Activated naive CD4-positive, alpha-beta T cell treated with anti-CD3 and anti-CD28 coated beads for 36 hours (primary cell): ENCODE data around the gene DECR2. TPM values are rescaled to one million over a fixed set of nuclear protein-coding genes. Genes with fewer than 3 reads are reported as not detected.

Experiments used
- CTCF ChIA-PET: fragments of 350-600 bp; sonication (Branson Sonifier 250); formaldehyde crosslinking; loops from one replicate; lab custom pipeline; 2021; ENCODE audit warnings: antibody characterized with exemption; lab: Charles Lee
- DNase-seq: peaks from one replicate; pipeline ENCODE4 v3.0.0-alpha.2; 2020
- H3K27ac Mint-ChIP-seq: one replicate; pipeline ENCODE4 v1.8.0; 2021; ENCODE audit warnings: mild to moderate bottlenecking, mixed read lengths
- H3K27me3 Mint-ChIP-seq: one replicate; pipeline ENCODE4 v1.8.0; 2021; ENCODE audit warnings: low read depth, mixed read lengths
- H3K36me3 Mint-ChIP-seq: one replicate; pipeline ENCODE4 v1.8.0; 2021; ENCODE audit warnings: low read depth, mixed read lengths
- H3K4me1 Mint-ChIP-seq: one replicate; pipeline ENCODE4 v1.8.0; 2021; ENCODE audit warnings: low read depth, mixed read lengths
- H3K4me3 Mint-ChIP-seq: one replicate; pipeline ENCODE4 v1.8.0; 2021; ENCODE audit warnings: mild to moderate bottlenecking, moderate library complexity, mixed read lengths
- H3K9me3 Mint-ChIP-seq: one replicate; pipeline ENCODE4 v1.8.0; 2021; ENCODE audit warnings: mixed read lengths
- intact Hi-C: fragments of 100-400 bp; cut with micrococcal nuclease; formaldehyde crosslinking; loops from one replicate; pipeline ENCODE4 v1.15.1; 2023
- total RNA-seq, 2 experiments: library from RNA; stranded (reverse); gene quantifications; one replicate each; pipeline ENCODE4 v1.2.3, GENCODE V29; 2021

The DECR2 gene
- total RNA-seq, 2 experiments from 2014 or later = 8.9 to 9.6 TPM

DNA sequence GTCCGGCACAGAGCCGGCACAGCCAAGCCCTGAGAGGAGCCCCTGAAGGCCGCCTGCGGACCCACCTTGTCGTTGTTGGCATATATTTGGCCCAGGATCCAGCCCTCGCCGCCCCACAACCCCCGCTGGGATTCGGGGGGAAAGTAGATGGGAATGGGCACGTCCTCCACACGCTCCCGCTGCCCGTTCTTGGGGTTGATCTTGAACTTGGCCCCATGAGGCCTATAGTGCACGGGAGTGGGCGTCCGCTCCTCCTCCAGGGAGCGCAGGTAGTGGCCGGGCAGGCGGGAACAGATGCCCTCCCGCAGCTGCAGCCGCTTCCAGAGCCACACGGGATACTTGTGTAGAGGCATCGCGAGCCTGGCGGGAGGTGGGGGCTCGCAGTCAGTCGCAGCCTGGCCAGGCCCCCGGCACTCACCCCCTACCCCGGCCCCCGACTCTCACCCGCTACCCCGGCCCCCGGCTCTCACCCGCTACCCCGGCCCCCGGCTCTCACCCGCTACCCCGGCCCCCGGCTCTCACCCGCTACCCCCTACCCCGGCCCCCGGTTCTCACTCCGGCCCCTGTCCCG lies 31.7 kb upstream of the DECR2 start:
- Mint-ChIP-seq H3K27ac (no peak overlapping the region), H3K9me3 (no peaks in the 10 kb centered on the region), H3K4me1 (peaks cover 14% of the 10 kb centered on the region), H3K4me3 (peak overlapping the region; percentile 58), H3K27me3 (no peaks in the 10 kb centered on the region), H3K36me3 (peaks cover 4% of the 10 kb centered on the region)
- CTCF ChIA-PET = interaction anchor here (1.6 to 1.7 kb wide), 2 partner anchors 8 to 11 kb away, joined by 5 to 9 read pairs; no protein-coding TSS in a partner anchor
- no peak for DNase-seq
- intact Hi-C loops = loop anchor here (1.0 to 2.0 kb wide), 3 partner anchors 10 to 31 kb away; partner anchors contain the start of gene DECR2

DNA sequence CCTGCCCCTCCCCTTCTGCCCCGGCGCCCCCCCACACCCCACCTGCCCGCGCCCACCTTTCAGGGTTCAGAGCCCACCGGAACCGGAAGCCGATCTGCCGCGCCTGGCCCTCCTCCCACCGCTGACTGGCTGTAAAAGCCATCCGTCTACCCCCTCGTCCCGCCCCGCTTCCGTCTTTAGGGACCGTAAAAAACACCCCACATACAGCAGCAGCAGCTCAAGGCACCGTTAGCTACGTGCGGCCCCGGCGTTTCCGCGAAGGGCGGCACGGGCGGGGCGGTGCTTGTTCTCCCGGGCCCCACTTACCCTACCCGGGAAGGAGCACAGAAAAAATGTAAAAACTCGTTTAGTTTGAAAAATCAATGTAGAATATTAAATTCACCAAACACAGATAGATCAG lies 31.2 kb upstream of the DECR2 start, which contains the start of gene MRPL28:
Gene MRPL28 (minus strand): TSS at position 96 of the 400 bp plus-strand sequence. CDS start 320 bp downstream, outside the sequence.
- peaks cover 14% of the 10 kb centered on the region for H3K4me1 Mint-ChIP-seq
- no peaks in the 10 kb centered on the region for H3K9me3 Mint-ChIP-seq
- peak within 1 kb of the TSS; percentile 85 for H3K27ac Mint-ChIP-seq
- peak within 1 kb of the TSS; percentile 81 for H3K4me3 Mint-ChIP-seq
- CTCF ChIA-PET = interaction anchor here (0.6 to 1.7 kb wide), 3 partner anchors 8 to 93 kb away, joined by 5 to 9 read pairs (median 5); no protein-coding TSS in a partner anchor
- H3K27me3 Mint-ChIP-seq = no peaks in the 10 kb centered on the region
- peak; percentile 97 for DNase-seq
- intact Hi-C loops = loop anchor here (1.0 to 2.0 kb wide), 3 partner anchors 10 to 30 kb away; partner anchors contain the start of gene DECR2
- peaks cover 4% of the 10 kb centered on the region for H3K36me3 Mint-ChIP-seq

DNA sequence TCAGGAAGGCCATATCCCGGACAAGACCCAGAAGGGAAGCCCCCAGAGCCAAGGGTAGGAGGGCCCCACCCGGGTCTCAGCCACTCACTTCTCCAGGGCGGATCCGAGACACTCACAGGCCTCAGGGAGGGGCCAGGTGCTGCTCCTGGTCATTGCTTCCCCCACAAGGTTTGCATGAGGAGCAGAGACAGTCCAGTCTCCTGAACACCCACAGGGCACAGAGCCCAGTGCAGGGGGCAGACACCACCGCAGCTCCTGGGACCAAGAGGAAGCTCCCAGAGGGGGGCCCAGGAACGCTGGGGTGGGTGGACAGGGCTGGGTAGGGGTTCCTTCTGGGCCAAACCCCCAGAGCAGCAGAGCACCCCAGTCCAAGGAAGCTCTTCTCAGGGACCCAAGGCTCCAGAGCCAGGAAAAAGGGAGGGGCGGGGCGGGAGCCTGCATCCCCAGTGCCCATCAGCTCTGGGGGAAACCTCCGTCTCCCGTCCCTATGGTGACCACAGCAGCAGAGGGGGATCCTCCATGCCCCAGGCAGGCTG lies 30.6 kb upstream of the DECR2 start:
- CTCF ChIA-PET = interaction anchor here (0.6 to 1.7 kb wide), 3 partner anchors 9 to 93 kb away, joined by 5 to 9 read pairs (median 5); no protein-coding TSS in a partner anchor

GRCh38 chr16:371515-372301 lies 30.0 kb upstream of the DECR2 start:
- CTCF ChIA-PET = interaction anchor here (1.6 to 1.7 kb wide), 2 partner anchors 9 to 10 kb away, joined by 5 to 9 read pairs; no protein-coding TSS in a partner anchor
- Mint-ChIP-seq H3K9me3 (no peaks in the 10 kb centered on the region), H3K27ac (peak overlapping the region; percentile 59)

More for the DNA sequence above, 30.6 kb upstream of the DECR2 start:
- intact Hi-C loops = loop anchor here (1.0 to 2.0 kb wide), 3 partner anchors 9 to 30 kb away; partner anchors contain the start of gene DECR2
- Mint-ChIP-seq H3K4me1 (peaks cover 14% of the 10 kb centered on the region), H3K9me3 (no peaks in the 10 kb centered on the region), H3K27me3 (no peaks in the 10 kb centered on the region), H3K4me3 (peak overlapping the region; percentile 81), H3K27ac (peak overlapping the region; percentile 85), H3K36me3 (peaks cover 4% of the 10 kb centered on the region)
- no peak for DNase-seq

DNA sequence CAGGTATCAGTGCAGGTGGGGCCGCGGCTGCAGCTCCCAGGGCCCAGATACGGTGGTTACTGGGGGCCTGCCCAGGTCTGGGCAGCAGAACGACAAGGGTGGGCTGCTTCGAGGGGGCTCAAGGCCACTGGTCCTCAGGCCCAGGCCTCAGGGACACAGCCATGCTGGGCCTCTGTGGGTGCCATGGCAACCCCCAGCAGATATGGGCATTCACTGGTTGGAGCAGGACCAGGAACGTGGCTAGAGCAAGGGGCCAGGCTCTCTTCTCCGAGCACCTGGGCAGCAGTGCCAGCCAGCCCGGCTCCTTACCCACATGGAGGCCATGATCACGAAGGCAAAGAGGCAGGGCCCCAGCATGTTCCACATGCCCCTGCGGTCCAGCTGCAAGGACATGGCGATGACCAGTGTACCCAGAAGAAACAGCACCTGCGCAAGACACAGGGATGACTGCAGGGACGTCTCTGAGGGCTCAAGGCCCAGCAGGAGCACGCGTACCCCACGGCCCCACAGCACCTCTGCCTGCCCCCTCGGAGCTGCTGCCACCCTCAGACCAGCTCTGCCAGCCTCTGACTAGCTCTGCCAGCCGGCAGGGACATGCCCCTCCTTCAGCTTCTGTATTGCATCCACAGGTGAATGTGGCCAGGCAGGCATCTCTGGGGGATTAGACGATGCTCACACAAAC lies 29.2 kb upstream of the DECR2 start:
- no peaks in the 10 kb centered on the region for H3K27me3 Mint-ChIP-seq
- no peak overlapping the region for H3K4me3 Mint-ChIP-seq
- intact Hi-C loops = no loop called here
- H3K36me3 Mint-ChIP-seq = peaks cover 1% of the 10 kb centered on the region
- no peak for DNase-seq
- H3K9me3 Mint-ChIP-seq = no peaks in the 10 kb centered on the region
- peaks cover 14% of the 10 kb centered on the region for H3K4me1 Mint-ChIP-seq
- CTCF ChIA-PET = no interaction called here
- H3K27ac Mint-ChIP-seq = no peak overlapping the region

More at GRCh38 chr16:371515-372301, 30.0 kb upstream of the DECR2 start:
- intact Hi-C loops = loop anchor here (2.0 kb wide), 1 partner anchor 29 kb away; the partner anchor contains the start of gene DECR2
- H3K4me3 Mint-ChIP-seq = no peak overlapping the region
- H3K4me1 Mint-ChIP-seq = peaks cover 14% of the 10 kb centered on the region
- H3K36me3 Mint-ChIP-seq = peaks cover 4% of the 10 kb centered on the region
- DNase-seq = no peak
- no peaks in the 10 kb centered on the region for H3K27me3 Mint-ChIP-seq

- no peak overlapping the region for H3K4me3 Mint-ChIP-seq
These were observed 28.6 kb upstream of the DECR2 start for GRCh38 chr16:373020-373598.

GRCh38 chr16:373848-374615 lies 27.7 kb upstream of the DECR2 start:
- H3K4me3 Mint-ChIP-seq = no peak overlapping the region
- no peak overlapping the region for H3K27ac Mint-ChIP-seq
- no peak for DNase-seq
- no peaks in the 10 kb centered on the region for H3K27me3 Mint-ChIP-seq
- H3K4me1 Mint-ChIP-seq = peaks cover 17% of the 10 kb centered on the region
- CTCF ChIA-PET = no interaction called here
- intact Hi-C loops = no loop called here
- H3K36me3 Mint-ChIP-seq = peaks cover 1% of the 10 kb centered on the region
- H3K9me3 Mint-ChIP-seq = no peaks in the 10 kb centered on the region

More at GRCh38 chr16:373020-373598, 28.6 kb upstream of the DECR2 start:
- Mint-ChIP-seq H3K27ac (no peak overlapping the region), H3K36me3 (peaks cover 1% of the 10 kb centered on the region), H3K4me1 (peaks cover 14% of the 10 kb centered on the region), H3K27me3 (no peaks in the 10 kb centered on the region), H3K9me3 (no peaks in the 10 kb centered on the region)
- intact Hi-C loops = no loop called here
- DNase-seq = no peak
- CTCF ChIA-PET = no interaction called here

DNA sequence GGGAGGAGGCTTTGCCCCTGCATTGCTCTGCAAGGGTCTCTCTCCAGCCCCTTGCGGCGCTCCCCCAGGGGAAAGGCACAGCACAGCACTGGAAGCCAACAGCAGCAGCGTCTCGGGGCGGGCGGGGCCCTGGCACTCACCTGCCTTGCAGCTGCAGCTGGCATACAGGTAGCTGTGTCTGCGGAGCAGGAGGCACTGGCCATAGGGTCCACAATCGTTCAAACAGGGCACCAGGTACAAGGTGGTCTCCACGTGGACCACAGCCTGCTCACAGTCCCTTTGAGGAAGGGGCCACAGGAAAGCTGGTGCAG lies 27.1 kb upstream of the DECR2 start:
- H3K4me3 Mint-ChIP-seq = no peak overlapping the region
- no peak overlapping the region for H3K27ac Mint-ChIP-seq
- peaks cover 14% of the 10 kb centered on the region for H3K4me1 Mint-ChIP-seq
- no peaks in the 10 kb centered on the region for H3K9me3 Mint-ChIP-seq
- CTCF ChIA-PET = no interaction called here
- H3K27me3 Mint-ChIP-seq = no peaks in the 10 kb centered on the region
- intact Hi-C loops = no loop called here
- peaks cover 1% of the 10 kb centered on the region for H3K36me3 Mint-ChIP-seq
- DNase-seq = no peak

- DNase-seq = no peak
- no peaks in the 10 kb centered on the region for H3K9me3 Mint-ChIP-seq
- H3K27me3 Mint-ChIP-seq = no peaks in the 10 kb centered on the region
- peaks cover 17% of the 10 kb centered on the region for H3K4me1 Mint-ChIP-seq
- peaks cover 1% of the 10 kb centered on the region for H3K36me3 Mint-ChIP-seq
- intact Hi-C loops = no loop called here
- CTCF ChIA-PET = no interaction called here
- no peak overlapping the region for H3K4me3 Mint-ChIP-seq
- H3K27ac Mint-ChIP-seq = no peak overlapping the region
These were observed 26.5 kb upstream of the DECR2 start for GRCh38 chr16:375212-375611.

GRCh38 chr16:375927-376816 lies 25.5 kb upstream of the DECR2 start:
- Mint-ChIP-seq H3K4me3 (no peak overlapping the region), H3K4me1 (peaks cover 15% of the 10 kb centered on the region), H3K36me3 (no peaks in the 10 kb centered on the region), H3K27me3 (no peaks in the 10 kb centered on the region), H3K27ac (no peak overlapping the region), H3K9me3 (no peaks in the 10 kb centered on the region)
- no peak for DNase-seq
- intact Hi-C loops = no loop called here
- CTCF ChIA-PET = no interaction called here
